CD4-positive, alpha-beta T cell (primary cell): Measurements from ENCODE around the gene ELAVL1. TPM values are rescaled to one million over a fixed set of nuclear protein-coding genes. Genes with fewer than 3 reads are reported as not detected.
"Not testable (repeated sequence)": the region's sequence is repeated elsewhere in the genome, so short reads cannot be mapped to it uniquely, and the experiment has no call there.

ENCODE experiments used
- ATAC-seq: fragments of 200-7000 bp; cut with Tn5 transposase; one replicate; pipeline ENCODE4 v1.10.0; 2022; ENCODE audit warnings: mild to moderate bottlenecking; ENCODE audit not compliant: poor library complexity
- CTCF ChIA-PET: fragments of 350-600 bp; sonication (Branson Sonifier 250); formaldehyde crosslinking; loops from one replicate; lab custom pipeline; 2021; ENCODE audit warnings: antibody characterized with exemption, inconsistent platforms; lab: Charles Lee
- POLR2A ChIA-PET: fragments of 350-600 bp; sonication (Branson Sonifier 250); formaldehyde crosslinking; loops from one replicate; lab custom pipeline; 2021; ENCODE audit warnings: antibody characterized with exemption, inconsistent platforms; lab: Charles Lee
- DNase-seq, 14 experiments: peaks; one replicate each; pipeline ENCODE4 v3.0.0-alpha.2; 2013 to 2020; ENCODE audit warnings: mixed read lengths in 2 of 14
- H3K27ac ChIP-seq, 2 donors: one replicate each; pipeline versions ENCODE4 v1.5.1 to v1.7.0; 2013; ENCODE audit warnings: low read length in 2 of 2, low read depth in 1 of 2, mild to moderate bottlenecking in 1 of 2
- H3K27me3 ChIP-seq, 2 experiments: 1 replicate in 1 of 2; 2 replicates in 1 of 2; pipeline versions ENCODE4 v1.6.1 to v1.7.0; 2013; ENCODE audit warnings: low read length in 2 of 2, control low read depth in 1 of 2, mild to moderate bottlenecking in 1 of 2, moderate library complexity in 1 of 2; ENCODE audit not compliant: insufficient read depth in 2 of 2, control insufficient read depth in 1 of 2
- H3K36me3 ChIP-seq: one replicate; pipeline ENCODE4 v1.6.1; 2013; ENCODE audit warnings: low read length, control low read depth; ENCODE audit not compliant: insufficient read depth
- H3K4me1 ChIP-seq: one replicate; pipeline ENCODE4 v1.6.1; 2013; ENCODE audit warnings: low read length, control low read depth; ENCODE audit not compliant: insufficient read depth
- H3K4me3 ChIP-seq: one replicate; pipeline ENCODE4 v1.5.1; 2013; ENCODE audit warnings: mild to moderate bottlenecking, low read length, moderate library complexity
- H3K9me3 ChIP-seq, 2 experiments: 1 replicate in 1 of 2; 2 replicates in 1 of 2; pipeline versions ENCODE4 v1.6.1 to v1.7.0; 2013; ENCODE audit warnings: low read length in 2 of 2, mild to moderate bottlenecking in 2 of 2, control low read depth in 1 of 2, moderate library complexity in 1 of 2; ENCODE audit not compliant: control insufficient read depth in 1 of 2, insufficient read depth in 1 of 2
- H3K27ac Mint-ChIP-seq: one replicate; pipeline ENCODE4 v1.8.0; 2020; ENCODE audit warnings: mixed read lengths
- H3K27me3 Mint-ChIP-seq: one replicate; pipeline ENCODE4 v1.8.0; 2021; ENCODE audit warnings: mixed read lengths
- H3K36me3 Mint-ChIP-seq: one replicate; pipeline ENCODE4 v1.8.0; 2021; ENCODE audit warnings: low read depth, mixed read lengths
- H3K4me1 Mint-ChIP-seq: one replicate; pipeline ENCODE4 v1.8.0; 2021; ENCODE audit warnings: low read depth, mixed read lengths
- H3K4me3 Mint-ChIP-seq: one replicate; pipeline ENCODE4 v1.8.0; 2020; ENCODE audit warnings: mild to moderate bottlenecking, mixed read lengths
- H3K9me3 Mint-ChIP-seq: one replicate; pipeline ENCODE4 v1.8.0; 2020; ENCODE audit warnings: mixed read lengths
- CTCF ChIP-seq: fragments of 200-600 bp; IDR thresholded peaks from one replicate; pipeline ENCODE4 v1.8.0; 2022; ENCODE audit warnings: antibody characterized with exemption, mild to moderate bottlenecking
- intact Hi-C, 2 experiments: fragments of 100-400 bp; cut with DNase I in 1 of 2; cut with micrococcal nuclease in 1 of 2; formaldehyde crosslinking; loops; one replicate each; pipeline versions ENCODE4 v1.15.1 to v1.9.0; 2023 to 2025; cut with DNase I, micrococcal nuclease
- total RNA-seq, 174 experiments: library from RNA in 2 of 174; stranded (reverse) in 2 of 174; gene quantifications; one replicate each; pipeline ENCODE4 v1.2.3 and lab custom pipeline; 2021 to 2026

Gene ELAVL1
- total RNA-seq, 2 experiments from 2014 or later = 17.1 to 20.8 TPM

GRCh38 chr19:7918615-7919421 lies 86.6 kb downstream of the ELAVL1 start:
- peak overlapping the region; percentile 79 for H3K27ac Mint-ChIP-seq
- no peak for TF ChIP-seq CTCF
- Histone ChIP-seq H3K36me3 (peaks cover 18% of the 10 kb centered on the region), H3K4me1 (peaks cover 64% of the 10 kb centered on the region), H3K4me3 (no peak overlapping the region), H3K9me3 (peaks cover 0 to 9% of the 10 kb centered on the region in 2 experiments), H3K27me3 (peaks cover 34 to 35% of the 10 kb centered on the region in 2 experiments), H3K27ac (no peak overlapping the region)
- peaks cover 34% of the 10 kb centered on the region for H3K4me1 Mint-ChIP-seq
- H3K36me3 Mint-ChIP-seq = peaks cover 21% of the 10 kb centered on the region
- POLR2A ChIA-PET = interaction anchor here (1.2 to 7.7 kb wide), 9 partner anchors 15 to 395 kb away, joined by 3 to 116 read pairs (median 11); partner anchors contain the start of genes ELAVL1, MAP2K7, PET100 and PRR36
- peaks cover 39% of the 10 kb centered on the region for H3K27me3 Mint-ChIP-seq
- ATAC-seq (no peak), DNase-seq (peak in 2 of 14 experiments; percentile 23 to 55)
- intact Hi-C loops = no loop called here
- peak overlapping the region; percentile 94 for H3K4me3 Mint-ChIP-seq
- H3K9me3 Mint-ChIP-seq = no peaks in the 10 kb centered on the region
- CTCF ChIA-PET = interaction anchor here (1.2 to 5.6 kb wide), 5 partner anchors 16 to 238 kb away, joined by 3 to 43 read pairs (median 22); partner anchors contain the start of genes MAP2K7, TIMM44 and TRAPPC5

DNA sequence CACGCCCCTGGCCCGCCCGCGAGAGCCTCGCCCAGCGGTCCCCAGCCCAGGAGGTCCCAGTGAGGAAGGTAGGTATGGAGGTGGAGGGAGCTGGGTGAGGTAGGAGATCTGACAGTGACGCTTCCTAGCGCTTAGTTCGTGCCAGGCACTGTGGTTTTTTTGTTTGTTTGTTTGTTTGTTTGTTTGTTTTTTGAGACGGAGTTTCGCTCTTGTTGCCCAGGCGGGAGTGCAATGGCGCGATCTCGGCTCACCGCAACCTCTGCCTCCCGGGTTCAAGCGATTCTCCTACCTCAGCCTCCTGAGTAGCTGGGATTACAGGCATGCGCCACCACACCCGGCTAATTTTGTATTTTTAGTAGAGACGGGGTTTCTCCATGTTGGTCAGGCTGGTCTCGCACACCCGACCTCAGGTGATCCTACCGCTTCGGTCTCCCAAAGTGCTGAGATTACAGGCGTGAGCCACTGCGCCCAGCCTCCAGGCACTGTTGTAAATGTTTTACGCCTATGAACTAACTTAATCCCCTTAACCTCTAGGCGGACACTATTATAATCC lies 87.3 kb downstream of the ELAVL1 start:
- ChIA-PET CTCF (interaction anchor here (1.0 to 5.6 kb wide), 6 partner anchors 9 to 84 kb away, joined by 4 to 43 read pairs (median 8); partner anchors contain the start of genes MAP2K7 and TIMM44), POLR2A (interaction anchor here (1.2 to 7.7 kb wide), 5 partner anchors 14 to 238 kb away, joined by 3 to 116 read pairs (median 11); partner anchors contain the start of genes ELAVL1, MAP2K7, TIMM44 and TRAPPC5)
- DNase-seq, H3K9me3 Mint-ChIP-seq, intact Hi-C loops, H3K9me3 ChIP-seq, H3K4me3 ChIP-seq, H3K27ac Mint-ChIP-seq, ATAC-seq, H3K27ac ChIP-seq: not testable (repeated sequence)
- peak; percentile 33 for TF ChIP-seq CTCF
- H3K36me3 Mint-ChIP-seq = peaks cover 21% of the 10 kb centered on the region
- peaks cover 39% of the 10 kb centered on the region for H3K27me3 Mint-ChIP-seq
- peaks cover 34% of the 10 kb centered on the region for H3K4me1 Mint-ChIP-seq
- peak overlapping the region; percentile 71 for H3K4me3 Mint-ChIP-seq
- Histone ChIP-seq H3K36me3 (peaks cover 18% of the 10 kb centered on the region), H3K4me1 (peaks cover 64% of the 10 kb centered on the region), H3K27me3 (peaks cover 34 to 35% of the 10 kb centered on the region in 2 experiments)

- Histone ChIP-seq H3K4me1 (peaks cover 61% of the 10 kb centered on the region), H3K36me3 (peaks cover 16% of the 10 kb centered on the region), H3K4me3 (peak overlapping the region; percentile 20), H3K27ac (no peak overlapping the region), H3K9me3 (peaks cover 0 to 9% of the 10 kb centered on the region in 2 experiments), H3K27me3 (peaks cover 34 to 35% of the 10 kb centered on the region in 2 experiments)
- Mint-ChIP-seq H3K27me3 (peaks cover 39% of the 10 kb centered on the region), H3K4me1 (peaks cover 34% of the 10 kb centered on the region), H3K9me3 (no peaks in the 10 kb centered on the region), H3K36me3 (peaks cover 24% of the 10 kb centered on the region), H3K27ac (no peak overlapping the region), H3K4me3 (peak overlapping the region; percentile 82)
- peak; percentile 7 for ATAC-seq
- CTCF ChIA-PET = interaction anchor here (0.6 to 5.6 kb wide), 7 partner anchors 9 to 970 kb away, joined by 3 to 43 read pairs (median 4); partner anchors contain the start of genes MAP2K7 and TIMM44
- intact Hi-C loops = no loop called here
- TF ChIP-seq CTCF = peak; percentile 55
- POLR2A ChIA-PET = interaction anchor here (1.2 to 7.7 kb wide), 6 partner anchors 14 to 237 kb away, joined by 3 to 116 read pairs (median 7); partner anchors contain the start of genes ELAVL1, MAP2K7, TIMM44 and TRAPPC5
- peak in 12 of 14 experiments; percentile 37 to 83 (median 53) for DNase-seq
Measured at GRCh38 chr19:7917267-7918061, 88.0 kb downstream of the ELAVL1 start.
